Tibial nerve (tissue), 4 donors: ENCODE results near the gene PYDC1.

Experiments used
- CTCF ChIP-seq, 5 experiments: fragments of 200-600 bp in 3 of 5; fragments of 450-650 bp in 2 of 5; sonication (generic) in 3 of 5; IDR thresholded peaks; one replicate each; pipeline ENCODE4 v1.5.1; 2016 to 2019; ENCODE audit warnings: antibody characterized with exemption in 5 of 5, mild to moderate bottlenecking in 3 of 5, moderate library complexity in 2 of 5
- EP300 ChIP-seq, 2 donors: sonication (generic); formaldehyde crosslinking; IDR thresholded peaks; one replicate each; pipeline ENCODE4 v1.6.1; 2017; ENCODE audit warnings: antibody characterized with exemption in 2 of 2, mild to moderate bottlenecking in 1 of 2
- POLR2A ChIP-seq, 2 donors: fragments of 450-650 bp; IDR thresholded peaks; one replicate each; pipeline ENCODE4 v1.6.1; 2017; ENCODE audit warnings: antibody characterized with exemption in 2 of 2, mild to moderate bottlenecking in 2 of 2, moderate library complexity in 2 of 2

GRCh38 chr16:31213342-31213741 lies 3.6 kb downstream of the PYDC1 start:
- TF ChIP-seq CTCF (IDR thresholded peaks at IDR 0.05): no peak
- TF ChIP-seq POLR2A (IDR thresholded peaks at IDR 0.05): no peak
- TF ChIP-seq EP300 (IDR thresholded peaks at IDR 0.05): no peak
